Esophagus muscularis mucosa (tissue), 4 donors: ENCODE measurements around the gene SETD7. TPM values are rescaled to one million over a fixed set of nuclear protein-coding genes. Genes with fewer than 3 reads are reported as not detected.

Source experiments
- DNase-seq: peaks from one replicate; pipeline ENCODE4 v3.0.0-alpha.2; 2017; ENCODE audit errors: extremely low spot score
- H3K27ac ChIP-seq, 4 donors: fragments of 200-600 bp; sonication (generic); replicated peaks in 1 of 4; 1 replicate in 3 of 4; 2 replicates in 1 of 4; pipeline ENCODE4 v1.5.1; 2016 to 2019; ENCODE audit warnings: mild to moderate bottlenecking in 1 of 4
- H3K27me3 ChIP-seq, 4 donors: fragments of 200-600 bp; sonication (generic); one replicate each; pipeline versions ENCODE4 v1.5.1 to v1.6.0; 2016 to 2019
- H3K36me3 ChIP-seq, 4 donors: fragments of 200-600 bp; sonication (generic); one replicate each; pipeline ENCODE4 v1.5.1; 2016 to 2019
- H3K4me1 ChIP-seq, 4 donors: fragments of 200-600 bp; sonication (generic); one replicate each; pipeline ENCODE4 v1.5.1; 2016 to 2019
- H3K4me3 ChIP-seq, 4 donors: fragments of 200-600 bp; sonication (generic); 1 replicate in 2 of 4; 2 replicates in 2 of 4; pipeline ENCODE4 v1.5.1; 2016 to 2019; ENCODE audit warnings: mild to moderate bottlenecking in 4 of 4, moderate library complexity in 1 of 4
- H3K9me3 ChIP-seq, 4 donors: fragments of 200-600 bp; sonication (generic); 1 replicate in 3 of 4; 2 replicates in 1 of 4; pipeline ENCODE4 v1.5.1; 2016 to 2019
- EP300 ChIP-seq: sonication (generic); formaldehyde crosslinking; IDR thresholded peaks from one replicate; pipeline ENCODE4 v1.6.1; 2017; ENCODE audit warnings: antibody characterized with exemption
- POLR2A ChIP-seq: fragments of 450-650 bp; IDR thresholded peaks from one replicate; pipeline ENCODE4 v1.6.1; 2017; ENCODE audit warnings: antibody characterized with exemption, moderate library complexity, mild to moderate bottlenecking, low read depth
- POLR2AphosphoS5 ChIP-seq, 2 donors: sonication (generic); formaldehyde crosslinking; IDR thresholded peaks; one replicate each; pipeline ENCODE4 v1.6.1; 2017; ENCODE audit warnings: antibody characterized with exemption in 2 of 2
- WGBS: methylation state at CpG from one replicate; pipeline ENCODE4 v1.1.5; 2018; 5-methylcytosine and 5-hydroxymethylcytosine counted together
- intact Hi-C: fragments of 100-400 bp; cut with DNase I; formaldehyde crosslinking; loops from one replicate; pipeline ENCODE4 v1.15.1; 2023
- total RNA-seq, 4 donors: library from RNA; depleted of rRNA; stranded (reverse); fragments of >200 nt; gene quantifications; one replicate each; pipeline versions ENCODE4 v1.1.0 to v1.2.1, GENCODE V29; 2016
- TF ChIP-seq, protein P1 (sequence below), 3 experiments: fragments of 200-600 bp in 2 of 3; fragments of 450-650 bp in 1 of 3; sonication (generic) in 2 of 3; IDR thresholded peaks; one replicate each; pipeline ENCODE4 v1.5.1; 2017 to 2019; ENCODE audit warnings: antibody characterized with exemption in 3 of 3, mild to moderate bottlenecking in 2 of 3, moderate library complexity in 1 of 3

SETD7 gene
- total RNA-seq, 4 donors from 2014 or later, result 54.4 to 96.0 (median 63.9) TPM

DNA sequence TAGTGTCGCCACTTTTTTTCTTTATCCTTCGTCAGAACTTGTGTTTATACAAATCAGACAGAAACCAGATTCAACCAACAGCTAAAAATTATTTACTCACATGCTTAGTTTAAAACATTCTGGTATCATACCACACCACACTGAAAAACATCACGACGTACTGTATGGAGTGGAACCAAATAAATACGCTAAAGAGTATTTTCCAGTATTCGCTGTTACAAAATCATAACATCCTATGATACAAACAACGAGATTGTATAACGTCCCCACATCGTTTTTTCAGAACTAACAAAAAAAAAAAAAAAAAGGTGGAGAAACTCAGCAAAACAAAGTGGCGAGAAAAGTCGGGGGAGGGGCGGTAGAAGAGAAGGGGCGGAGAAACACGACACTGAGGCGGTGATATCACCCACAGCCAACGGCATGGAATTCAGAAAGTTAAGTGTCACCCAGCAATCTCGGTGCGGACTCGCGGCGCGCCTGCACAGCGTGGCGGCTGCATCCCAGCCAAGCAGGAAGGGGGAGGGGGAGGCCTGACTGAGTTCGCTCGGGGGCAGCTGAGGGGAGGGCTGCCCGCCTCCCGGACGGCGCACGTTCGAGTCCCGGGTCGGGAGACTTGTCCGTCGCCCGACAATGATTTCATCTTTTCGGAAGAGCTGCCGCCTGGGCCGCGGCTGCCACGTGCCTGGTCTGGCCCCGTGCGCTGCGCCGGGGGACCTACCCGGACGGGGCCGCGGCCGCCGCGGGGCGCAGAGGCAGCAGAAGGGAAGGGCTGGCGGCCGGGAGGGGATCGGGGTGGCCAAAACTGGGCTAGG is 920 bp downstream of the SETD7 start:
- TF ChIP-seq, protein P1, sequence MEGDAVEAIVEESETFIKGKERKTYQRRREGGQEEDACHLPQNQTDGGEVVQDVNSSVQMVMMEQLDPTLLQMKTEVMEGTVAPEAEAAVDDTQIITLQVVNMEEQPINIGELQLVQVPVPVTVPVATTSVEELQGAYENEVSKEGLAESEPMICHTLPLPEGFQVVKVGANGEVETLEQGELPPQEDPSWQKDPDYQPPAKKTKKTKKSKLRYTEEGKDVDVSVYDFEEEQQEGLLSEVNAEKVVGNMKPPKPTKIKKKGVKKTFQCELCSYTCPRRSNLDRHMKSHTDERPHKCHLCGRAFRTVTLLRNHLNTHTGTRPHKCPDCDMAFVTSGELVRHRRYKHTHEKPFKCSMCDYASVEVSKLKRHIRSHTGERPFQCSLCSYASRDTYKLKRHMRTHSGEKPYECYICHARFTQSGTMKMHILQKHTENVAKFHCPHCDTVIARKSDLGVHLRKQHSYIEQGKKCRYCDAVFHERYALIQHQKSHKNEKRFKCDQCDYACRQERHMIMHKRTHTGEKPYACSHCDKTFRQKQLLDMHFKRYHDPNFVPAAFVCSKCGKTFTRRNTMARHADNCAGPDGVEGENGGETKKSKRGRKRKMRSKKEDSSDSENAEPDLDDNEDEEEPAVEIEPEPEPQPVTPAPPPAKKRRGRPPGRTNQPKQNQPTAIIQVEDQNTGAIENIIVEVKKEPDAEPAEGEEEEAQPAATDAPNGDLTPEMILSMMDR (IDR thresholded peaks at IDR 0.05), result no peak
- TF ChIP-seq POLR2A (peak; percentile 63), POLR2AphosphoS5 (IDR thresholded peaks at IDR 0.05) (peak; percentile 92 to 96), EP300 (no peak)
- 1% methylated on average over 54 of the region's 57 CpGs for WGBS
- peaks cover 54 to 67% (median 62%) of the 10 kb centered on the region in 4 donors for H3K4me1 ChIP-seq
- H3K36me3 ChIP-seq, result no peaks in the 10 kb centered on the region
- H3K9me3 ChIP-seq, result no peaks in the 10 kb centered on the region
- peak overlapping the region; percentile 88 to 97 (median 96) for H3K4me3 ChIP-seq
- intact Hi-C loops, result no loop called here
- peak; percentile 96 for DNase-seq
- H3K27ac ChIP-seq, result peak overlapping the region; percentile 98 to 99 (median 99)
- H3K27me3 ChIP-seq, result no peaks in the 10 kb centered on the region

DNA sequence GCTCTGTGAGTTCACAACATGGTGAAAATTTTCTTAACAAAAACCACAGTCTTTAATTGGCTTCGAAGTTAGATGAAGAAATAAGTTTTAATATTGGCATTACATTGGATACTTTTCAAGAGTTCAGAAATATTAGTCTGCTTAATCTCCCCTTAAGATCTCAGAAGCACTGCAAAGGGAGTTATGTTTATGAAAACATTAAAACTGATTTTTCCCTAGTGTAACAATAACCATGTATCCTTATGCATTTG is 1.5 kb downstream of the SETD7 start:
- intact Hi-C loops, result no loop called here
- TF ChIP-seq POLR2A (no peak), EP300 (no peak), POLR2AphosphoS5 (IDR thresholded peaks at IDR 0.05) (no peak)
- TF ChIP-seq, protein P1 (IDR thresholded peaks at IDR 0.05), result no peak
- H3K4me1 ChIP-seq, result peaks cover 53 to 71% (median 63%) of the 10 kb centered on the region in 4 donors
- no peak for DNase-seq
- H3K27ac ChIP-seq, result peak overlapping the region; percentile 98 to 99 (median 99)
- no peaks in the 10 kb centered on the region for H3K36me3 ChIP-seq
- peak overlapping the region; percentile 88 to 97 (median 96) for H3K4me3 ChIP-seq
- no peaks in the 10 kb centered on the region for H3K27me3 ChIP-seq
- no peaks in the 10 kb centered on the region for H3K9me3 ChIP-seq
- 63% methylated on average over 1 of the region's 1 CpG for WGBS

DNA sequence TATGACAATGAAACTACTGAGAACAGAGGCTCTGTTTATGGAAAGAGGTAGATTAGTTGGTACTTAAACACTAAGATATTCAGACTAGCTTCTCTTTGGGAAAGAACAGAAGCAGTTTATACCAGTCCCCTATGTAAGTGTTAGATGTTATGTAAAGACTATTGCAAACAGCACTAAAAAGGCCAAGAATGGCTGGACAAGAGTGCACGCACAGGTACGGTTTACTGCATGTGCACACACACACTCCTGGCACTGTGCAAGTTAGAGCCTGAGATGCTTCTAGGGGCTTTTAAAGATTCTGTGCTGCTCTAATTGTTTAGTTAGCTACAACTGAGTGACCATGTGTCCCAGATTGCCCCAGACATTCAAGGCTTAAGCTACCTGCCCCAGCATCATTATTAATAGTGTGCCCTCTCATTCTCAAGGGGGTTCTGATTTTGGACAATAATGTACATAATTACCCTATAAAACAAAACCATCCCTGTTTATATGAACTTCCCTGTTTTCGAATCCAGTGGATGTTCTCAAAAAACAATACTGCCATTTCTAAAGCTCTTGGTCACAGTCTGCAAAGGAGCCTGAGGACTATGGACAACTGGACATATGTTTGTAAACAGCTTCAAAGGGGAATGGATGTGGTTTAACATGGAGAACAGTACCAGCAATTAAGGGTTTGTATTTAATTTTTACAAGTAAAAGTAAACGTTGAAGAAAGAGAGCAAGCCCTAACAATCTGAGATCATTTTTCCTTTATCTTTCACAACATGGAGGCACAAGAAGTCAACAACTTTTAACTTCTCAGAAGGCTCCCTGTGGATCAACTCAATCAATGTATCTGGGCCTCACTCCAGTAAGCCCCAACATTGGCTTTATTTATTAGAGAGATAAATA is 2.0 kb downstream of the SETD7 start:
- Histone ChIP-seq H3K36me3 (no peaks in the 10 kb centered on the region), H3K9me3 (no peaks in the 10 kb centered on the region), H3K4me1 (peaks cover 56 to 74% (median 66%) of the 10 kb centered on the region in 4 donors), H3K27me3 (no peaks in the 10 kb centered on the region), H3K27ac (peak overlapping the region; percentile 98 to 99 (median 99)), H3K4me3 (peak overlapping the region; percentile 88 to 97 (median 96))
- TF ChIP-seq POLR2AphosphoS5 (IDR thresholded peaks at IDR 0.05) (no peak), EP300 (no peak), POLR2A (no peak)
- TF ChIP-seq, protein P1 (IDR thresholded peaks at IDR 0.05), result no peak
- 44% methylated on average over 4 of the region's 4 CpGs for WGBS
- intact Hi-C loops, result no loop called here
- DNase-seq, result no peak

DNA sequence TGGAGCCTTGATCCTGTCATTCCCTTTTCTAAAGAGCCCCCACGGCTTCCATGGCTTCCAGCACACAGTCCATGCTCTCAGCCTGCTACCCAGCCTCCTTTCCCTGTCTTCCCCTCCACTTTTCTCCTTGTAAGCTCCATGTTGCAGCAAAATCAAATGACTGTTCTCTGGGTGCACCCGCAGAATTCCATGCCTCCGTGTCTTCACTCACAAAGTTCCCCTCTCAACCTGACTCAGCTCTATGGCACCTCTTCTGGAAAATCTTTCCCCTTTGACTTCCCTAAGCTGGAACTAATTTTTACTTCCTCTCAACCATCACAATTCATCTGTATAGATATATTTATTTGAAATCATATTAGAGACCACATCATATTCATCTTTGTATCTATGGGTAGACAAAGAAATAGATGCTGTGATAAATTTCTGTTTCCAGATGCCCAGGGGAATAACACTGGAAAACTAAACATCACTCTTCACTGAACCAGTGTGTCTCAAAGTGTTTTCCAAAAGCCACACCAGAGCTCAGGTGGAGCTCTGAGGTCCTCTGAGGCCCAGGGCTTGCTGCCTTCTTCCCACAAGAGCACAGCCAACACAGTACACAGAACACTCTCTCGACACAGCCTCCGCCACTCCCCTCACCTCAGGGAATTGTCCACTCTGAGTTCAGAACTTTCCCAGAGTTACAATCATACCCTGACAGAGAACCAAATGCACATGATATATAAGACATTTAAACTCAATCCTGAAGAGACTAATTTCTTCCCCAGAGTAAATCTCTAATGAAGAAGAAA is 3.3 kb downstream of the SETD7 start:
- no peaks in the 10 kb centered on the region for H3K36me3 ChIP-seq
- no peaks in the 10 kb centered on the region for H3K9me3 ChIP-seq
- TF ChIP-seq EP300, result no peak
- TF ChIP-seq, protein P1 (IDR thresholded peaks at IDR 0.05), result no peak
- TF ChIP-seq POLR2AphosphoS5 (IDR thresholded peaks at IDR 0.05), result no peak
- TF ChIP-seq POLR2A, result no peak
- peak overlapping the region in 2 of 4 donors; percentile 1 to 21 for H3K4me3 ChIP-seq
- peak overlapping the region; percentile 98 to 99 (median 99) for H3K27ac ChIP-seq
- 44% methylated on average over 5 of the region's 5 CpGs for WGBS
- peaks cover 54 to 77% (median 70%) of the 10 kb centered on the region in 4 donors for H3K4me1 ChIP-seq
- no peaks in the 10 kb centered on the region for H3K27me3 ChIP-seq
- intact Hi-C loops, result no loop called here
- DNase-seq, result no peak
